ENCODE measurements around the gene PPP1R13B. TPM values are rescaled to one million over a fixed set of nuclear protein-coding genes. Genes with fewer than 3 reads are reported as not detected.

PPP1R13B gene
- polyA plus RNA-seq, 2 of the 4 experiments (the other 2 are of a cell fraction), result 2.2 to 2.7 TPM

- no peaks in the 10 kb centered on the region for H3K9me3 ChIP-seq
- DNase-seq (ENCODE audit: low read depth in 1 of 2, low spot score in 1 of 2) (no peak), FAIRE-seq (no peak), ATAC-seq (no peak)
- no peak overlapping the region for H3K4me2 ChIP-seq
- no peaks in the 10 kb centered on the region for H3K4me1 ChIP-seq
- WGBS (ENCODE audit: missing lambda C conversion rate), result 86% methylated on average over 1 of the region's 1 CpG
- TF ChIP-seq RNF2 (IDR thresholded peaks at IDR 0.05; ENCODE audit: borderline replicate concordance, low read depth) (no peak), EHMT2 (IDR thresholded peaks at IDR 0.05; ENCODE audit: low read depth) (no peak), NPAS2 (CRISPR knock-in tag; IDR thresholded peaks at IDR 0.05; ENCODE audit: borderline replicate concordance) (no peak), KDM1A (IDR thresholded peaks at IDR 0.05; ENCODE audit: low read depth) (no peak), RARB (CRISPR knock-in tag; IDR thresholded peaks at IDR 0.05) (no peak), HEYL (CRISPR knock-in tag; IDR thresholded peaks at IDR 0.05) (no peak), MAFK (IDR thresholded peaks at IDR 0.05; ENCODE audit: partially characterized antibody) (no peak), HOXB5 (CRISPR knock-in tag; IDR thresholded peaks at IDR 0.05) (no peak), RFX5 (IDR thresholded peaks at IDR 0.05) (no peak)
- H3K4me3 ChIP-seq, result no peak overlapping the region
- ChIA-PET CTCF (interaction anchor here (1.3 to 5.5 kb wide), 5 partner anchors 10 to 161 kb away, joined by 3 to 27 read pairs (median 5); no protein-coding TSS in a partner anchor), POLR2A (no interaction called here)
- no peak overlapping the region for H3K27ac ChIP-seq
These were observed 28.5 kb downstream of the PPP1R13B start for GRCh38 chr14:103818870-103819269.

- no peak for ATAC-seq
- CTCF ChIA-PET, result interaction anchor here (1.3 to 5.5 kb wide), 4 partner anchors 9 to 103 kb away, joined by 3 to 27 read pairs (median 4); no protein-coding TSS in a partner anchor
- Histone ChIP-seq H3K4me1 (no peaks in the 10 kb centered on the region), H3K4me2 (no peak overlapping the region), H3K27ac (no peak overlapping the region), H3K4me3 (no peak overlapping the region), H3K9me3 (no peaks in the 10 kb centered on the region)
- POLR2A ChIA-PET, result no interaction called here
- FAIRE-seq, result no peak
- 70% methylated on average over 3 of the region's 3 CpGs for WGBS (ENCODE audit: missing lambda C conversion rate)
- TF ChIP-seq ELK1 (IDR thresholded peaks at IDR 0.05; ENCODE audit: low read depth, low read length) (no peak), POLR2A (IDR thresholded peaks at IDR 0.05; ENCODE audit: low read length) (no peak), REST (IDR thresholded peaks at IDR 0.05) (no peak), JUNB (IDR thresholded peaks at IDR 0.05) (no peak), POLR2AphosphoS2 (conservative IDR thresholded peaks at IDR 0.05; ENCODE audit: low read length) (no peak), CEBPB (IDR thresholded peaks at IDR 0.05) (no peak), NPAS2 (CRISPR knock-in tag; IDR thresholded peaks at IDR 0.05; ENCODE audit: borderline replicate concordance) (no peak), CBX8 (IDR thresholded peaks at IDR 0.05) (no peak), ESRRA (IDR thresholded peaks at IDR 0.05; ENCODE audit: borderline replicate concordance, low read length) (no peak), PBX3 (IDR thresholded peaks at IDR 0.05) (no peak), FOSB (CRISPR knock-in tag; IDR thresholded peaks at IDR 0.05) (no peak), ZNF302 (CRISPR knock-in tag; IDR thresholded peaks at IDR 0.05) (no peak)
- TF ChIP-seq, protein P1, sequence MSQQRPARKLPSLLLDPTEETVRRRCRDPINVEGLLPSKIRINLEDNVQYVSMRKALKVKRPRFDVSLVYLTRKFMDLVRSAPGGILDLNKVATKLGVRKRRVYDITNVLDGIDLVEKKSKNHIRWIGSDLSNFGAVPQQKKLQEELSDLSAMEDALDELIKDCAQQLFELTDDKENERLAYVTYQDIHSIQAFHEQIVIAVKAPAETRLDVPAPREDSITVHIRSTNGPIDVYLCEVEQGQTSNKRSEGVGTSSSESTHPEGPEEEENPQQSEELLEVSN (IDR thresholded peaks at IDR 0.05; ENCODE audit: borderline replicate concordance, low read depth), result no peak
- no peak for DNase-seq (ENCODE audit: low read depth in 1 of 2, low spot score in 1 of 2)
These were observed 29.0 kb downstream of the PPP1R13B start for GRCh38 chr14:103818422-103818821.

Measured in A549 (cell line).